Epithelial cell of umbilical artery (primary cell): ENCODE data around the gene WAC. TPM values are rescaled to one million over a fixed set of nuclear protein-coding genes. Genes with fewer than 3 reads are reported as not detected.

Source experiments
- total RNA-seq: library from RNA; depleted of rRNA; stranded (reverse); fragments of >200 nt; gene quantifications from 2 replicates; pipeline ENCODE4 v1.2.3, GENCODE V29; 2014

The WAC gene, protein sequence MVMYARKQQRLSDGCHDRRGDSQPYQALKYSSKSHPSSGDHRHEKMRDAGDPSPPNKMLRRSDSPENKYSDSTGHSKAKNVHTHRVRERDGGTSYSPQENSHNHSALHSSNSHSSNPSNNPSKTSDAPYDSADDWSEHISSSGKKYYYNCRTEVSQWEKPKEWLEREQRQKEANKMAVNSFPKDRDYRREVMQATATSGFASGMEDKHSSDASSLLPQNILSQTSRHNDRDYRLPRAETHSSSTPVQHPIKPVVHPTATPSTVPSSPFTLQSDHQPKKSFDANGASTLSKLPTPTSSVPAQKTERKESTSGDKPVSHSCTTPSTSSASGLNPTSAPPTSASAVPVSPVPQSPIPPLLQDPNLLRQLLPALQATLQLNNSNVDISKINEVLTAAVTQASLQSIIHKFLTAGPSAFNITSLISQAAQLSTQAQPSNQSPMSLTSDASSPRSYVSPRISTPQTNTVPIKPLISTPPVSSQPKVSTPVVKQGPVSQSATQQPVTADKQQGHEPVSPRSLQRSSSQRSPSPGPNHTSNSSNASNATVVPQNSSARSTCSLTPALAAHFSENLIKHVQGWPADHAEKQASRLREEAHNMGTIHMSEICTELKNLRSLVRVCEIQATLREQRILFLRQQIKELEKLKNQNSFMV
- 35.1 and 58.2 TPM in 2 replicates for total RNA-seq

DNA sequence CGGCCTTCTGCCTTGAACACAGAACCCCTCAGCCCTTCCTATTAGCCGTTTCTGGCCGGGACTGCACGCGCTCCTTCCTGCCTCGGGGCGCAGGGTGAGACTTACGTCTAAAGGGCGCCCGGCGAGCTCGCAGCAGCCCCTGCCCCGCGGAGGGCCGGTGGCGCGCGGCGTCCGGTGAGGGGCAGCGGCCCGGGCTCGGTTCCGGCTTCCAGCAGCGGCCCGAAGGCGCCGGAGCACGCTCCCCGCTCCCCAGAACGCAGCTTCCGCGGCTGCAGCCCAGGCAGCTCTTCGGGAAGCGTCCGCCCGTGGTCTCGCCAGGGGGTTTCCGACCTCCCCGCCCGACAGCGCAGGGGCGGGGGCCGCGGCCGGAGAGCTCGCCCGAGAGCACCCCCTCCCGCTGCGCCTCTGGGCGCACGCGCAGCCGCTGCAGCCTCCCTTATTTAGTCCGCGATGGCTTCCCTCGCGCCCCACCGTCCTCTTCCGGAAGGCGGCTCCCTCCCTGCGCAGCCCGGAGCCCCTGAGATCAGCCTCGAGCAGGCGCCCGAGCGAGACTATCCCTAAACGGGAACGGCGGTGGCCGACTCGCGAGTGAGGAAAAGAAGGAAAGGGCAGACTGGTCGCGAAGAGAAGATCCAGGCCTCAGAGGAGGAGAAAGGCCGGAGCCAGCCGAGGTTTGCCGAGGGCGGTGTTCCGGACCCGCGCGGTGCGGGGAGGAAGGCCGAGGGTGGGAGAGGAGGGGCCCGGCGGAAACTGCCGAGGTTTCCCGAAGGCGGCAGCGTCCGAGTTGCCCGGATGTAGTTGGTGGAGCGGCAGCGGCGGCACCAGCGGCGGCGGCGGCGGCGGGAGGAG lies at the start of gene WAC:
WAC (plus strand) TSS at position 782 of the 849 bp plus-strand sequence. CDS start 462 bp downstream, outside the sequence.

Other genes with a start within 250 kb of the WAC start
- gene MPP7, start 230.1 kb upstream of the WAC start, total RNA-seq = 0.30 and 0.32 TPM in 2 replicates
- 1.3 and 5.2 TPM in 2 replicates for gene BAMBI, start 144.4 kb downstream of the WAC start, total RNA-seq